Bronchial epithelial cell (primary cell): ENCODE data around the gene PTPRN2. TPM values are rescaled to one million over a fixed set of nuclear protein-coding genes. Genes with fewer than 3 reads are reported as not detected.

Experiments used
- DNase-seq: peaks from one replicate; pipeline ENCODE4 v3.0.0-alpha.2; 2010; ENCODE audit warnings: low read depth
- FAIRE-seq: peaks from 2 replicates; lab custom pipeline; 2011; peaks lifted over from hg19 to GRCh38; lab: Jason Lieb, UNC
- H3K27me3 ChIP-seq: 2 replicates; pipeline ENCODE4 v1.5.1; 2011; ENCODE audit warnings: low read length; ENCODE audit not compliant: control insufficient read depth, insufficient read depth
- H3K36me3 ChIP-seq: 2 replicates; pipeline ENCODE4 v1.5.1; 2011; ENCODE audit warnings: low read length; ENCODE audit not compliant: control insufficient read depth, insufficient read depth
- H3K4me3 ChIP-seq: 2 replicates; pipeline ENCODE4 v1.5.1; 2011; ENCODE audit warnings: mild to moderate bottlenecking, low read depth, low read length, control low read depth
- CTCF ChIP-seq: IDR thresholded peaks from 2 replicates; pipeline ENCODE4 v1.5.1; 2011; ENCODE audit warnings: mild to moderate bottlenecking, moderate library complexity, low read length, control low read depth, inconsistent platforms; ENCODE audit not compliant: insufficient read depth, severe bottlenecking
- total RNA-seq: library from RNA; depleted of rRNA; stranded (reverse); fragments of >200 nt; gene quantifications from 2 replicates; pipeline ENCODE4 v1.2.1, GENCODE V29; 2014

The PTPRN2 gene
- total RNA-seq, 1 donor from 2014 or later = 1.1 TPM

GRCh38 chr7:158389514-158390425, 197.9 kb downstream of the PTPRN2 start:
- Histone ChIP-seq H3K4me3 (no peak overlapping the region), H3K36me3 (no peaks in the 10 kb centered on the region), H3K27me3 (no peaks in the 10 kb centered on the region)
- TF ChIP-seq CTCF = no peak
- DNase-seq = no peak
- no peak for FAIRE-seq

- no peak for DNase-seq
- Histone ChIP-seq H3K36me3 (no peaks in the 10 kb centered on the region), H3K27me3 (no peaks in the 10 kb centered on the region), H3K4me3 (no peak overlapping the region)
- TF ChIP-seq CTCF = no peak
- FAIRE-seq = no peak
Measured at GRCh38 chr7:158388928-158389327, 198.7 kb downstream of the PTPRN2 start.

GRCh38 chr7:158388072-158388471, 199.6 kb downstream of the PTPRN2 start:
- H3K4me3 ChIP-seq = no peak overlapping the region
- DNase-seq (no peak), FAIRE-seq (no peak)
- H3K36me3 ChIP-seq = no peaks in the 10 kb centered on the region
- TF ChIP-seq CTCF = no peak
- H3K27me3 ChIP-seq = no peaks in the 10 kb centered on the region

- H3K4me3 ChIP-seq = no peak overlapping the region
- no peaks in the 10 kb centered on the region for H3K36me3 ChIP-seq
- no peaks in the 10 kb centered on the region for H3K27me3 ChIP-seq
- TF ChIP-seq CTCF = no peak
- no peak for FAIRE-seq
- no peak for DNase-seq
Measured at GRCh38 chr7:158387546-158387891, 200.1 kb downstream of the PTPRN2 start.

GRCh38 chr7:158386866-158387545, 200.6 kb downstream of the PTPRN2 start:
- Histone ChIP-seq H3K36me3 (no peaks in the 10 kb centered on the region), H3K4me3 (no peak overlapping the region), H3K27me3 (no peaks in the 10 kb centered on the region)
- no peak for FAIRE-seq
- no peak for TF ChIP-seq CTCF
- no peak for DNase-seq
